Panc1 (cell line): ENCODE results near the gene SIAH1. TPM values are rescaled to one million over a fixed set of nuclear protein-coding genes. Genes with fewer than 3 reads are reported as not detected.

Experiments used
- ATAC-seq: fragments of 200-7000 bp; cut with Tn5 transposase; 2 replicates; pipeline ENCODE4 v1.9.1; 2020; ENCODE audit warnings: mild to moderate bottlenecking, moderate library complexity
- BruUV-seq: library from RNA; stranded (reverse); fragments of 400-500 nt; replicated peaks from 2 replicates; lab custom pipeline; 2021; lab: Mats Ljungman, UMichigan
- CTCF ChIA-PET: fragments of 300-600 bp; sonication (Branson Sonifier 250); formaldehyde crosslinking; loops from one replicate; lab custom pipeline; 2022; ENCODE audit warnings: antibody characterized with exemption; lab: Charles Lee
- POLR2A ChIA-PET: fragments of 300-600 bp; sonication (Branson Sonifier 250); formaldehyde crosslinking; loops from one replicate; lab custom pipeline; 2022; ENCODE audit warnings: antibody characterized with exemption; lab: Charles Lee
- DNase-seq: peaks from one replicate; pipeline ENCODE4 v3.0.0-alpha.2; 2010; ENCODE audit warnings: low read depth, low spot score
- H3K27ac ChIP-seq: 2 replicates; pipeline ENCODE4 v1.5.1; 2011; ENCODE audit warnings: mild to moderate bottlenecking, low read length, inconsistent platforms
- H3K27me3 ChIP-seq: fragments of 200-500 bp; sonication (Bioruptor generic); 2 replicates; pipeline ENCODE4 v1.6.0; 2014; ENCODE audit warnings: low read length, inconsistent platforms; ENCODE audit not compliant: control insufficient read depth, insufficient read depth
- H3K36me3 ChIP-seq: fragments of 200-500 bp; sonication (Bioruptor generic); 2 replicates; pipeline ENCODE4 v1.5.1; 2014; ENCODE audit warnings: inconsistent platforms, mild to moderate bottlenecking, low read length, moderate library complexity; ENCODE audit not compliant: control insufficient read depth, insufficient read depth
- H3K4me1 ChIP-seq: 2 replicates; pipeline ENCODE4 v1.5.1; 2011; ENCODE audit warnings: inconsistent platforms, mild to moderate bottlenecking, low read length, moderate library complexity; ENCODE audit not compliant: control insufficient read depth, insufficient read depth
- H3K4me3 ChIP-seq, 2 experiments: 2 replicates each; pipeline ENCODE4 v1.5.1; 2011 to 2012; ENCODE audit warnings: low read depth in 2 of 2, low read length in 2 of 2, mild to moderate bottlenecking in 2 of 2, inconsistent platforms in 1 of 2, moderate library complexity in 1 of 2
- H3K9me3 ChIP-seq: fragments of 200-500 bp; sonication (Bioruptor generic); 2 replicates; pipeline ENCODE4 v1.5.1; 2014; ENCODE audit warnings: low read depth, mild to moderate bottlenecking, inconsistent platforms, low read length, moderate library complexity; ENCODE audit not compliant: control insufficient read depth, insufficient read depth
- CTCF ChIP-seq: fragments of 450-650 bp; IDR thresholded peaks from 2 replicates; pipeline ENCODE4 v1.5.1; 2017; ENCODE audit warnings: mild to moderate bottlenecking
- POLR2AphosphoS5 ChIP-seq: IDR thresholded peaks from 2 replicates; pipeline ENCODE4 v1.6.1; 2012; ENCODE audit warnings: mild to moderate bottlenecking, low read depth, low read length, moderate library complexity
- REST ChIP-seq, 2 experiments: IDR thresholded peaks; 2 replicates each; pipeline ENCODE4 v1.6.1; 2011 to 2012; ENCODE audit warnings: low read depth in 2 of 2, control low read depth in 1 of 2, low read length in 1 of 2, mild to moderate bottlenecking in 1 of 2, moderate library complexity in 1 of 2; ENCODE audit not compliant: insufficient read depth in 1 of 2
- SIN3A ChIP-seq: IDR thresholded peaks from 2 replicates; pipeline ENCODE4 v1.6.1; 2012; ENCODE audit warnings: low read depth, mild to moderate bottlenecking, low read length, moderate library complexity, borderline replicate concordance; ENCODE audit not compliant: insufficient read depth
- TCF7L2 ChIP-seq: IDR thresholded peaks from 2 replicates; pipeline ENCODE4 v1.6.1; 2011; ENCODE audit warnings: mild to moderate bottlenecking, low read depth, low read length, inconsistent platforms
- in situ Hi-C: cut with HindIII; loops from 2 replicates; pipeline ENCODE4 v1.10.0; 2016; ENCODE audit warnings: low sequenced_read_pairs, low pct_unique_long_range_greater_than_20kb
- intact Hi-C: fragments of 100-400 bp; cut with micrococcal nuclease; formaldehyde crosslinking; loops from one replicate; pipeline ENCODE4 v1.10.0; 2022; ENCODE audit not compliant: unreplicated experiment
- total RNA-seq: library from RNA; stranded (reverse); gene quantifications from one replicate; pipeline ENCODE4 v1.2.1, GENCODE V29; 2021; ENCODE audit not compliant: unreplicated experiment

SIAH1 gene
- total RNA-seq, 1 experiment from 2014 or later = 18.8 TPM

- no peak for DNase-seq
- peaks cover 5% of the 10 kb centered on the region for H3K4me1 ChIP-seq
- intact Hi-C loops (no loop called here), in situ Hi-C loops (no loop called here)
- H3K27me3 ChIP-seq = no peaks in the 10 kb centered on the region
- H3K27ac ChIP-seq = no peak overlapping the region
- TF ChIP-seq CTCF = no peak
- no peak for TF ChIP-seq POLR2AphosphoS5
- no peak for TF ChIP-seq TCF7L2
- TF ChIP-seq REST (IDR thresholded peaks at IDR 0.05; ENCODE audit: insufficient read depth in 1 of 2, low read depth in 2 of 2, low read length in 1 of 2) = no peak
- TF ChIP-seq SIN3A = no peak
- no peak for ATAC-seq
- no peaks in the 10 kb centered on the region; the same call in 1 of the 2 replicates for H3K36me3 ChIP-seq
- no peak overlapping the region for H3K4me3 ChIP-seq
- ChIA-PET POLR2A (no interaction called here), CTCF (no interaction called here)
- BruUV-seq = no TSS peak
- no peaks in the 10 kb centered on the region for H3K9me3 ChIP-seq
Observed at GRCh38 chr16:48361012-48361411, 24.2 kb downstream of the SIAH1 start.

- ATAC-seq (no peak), DNase-seq (no peak)
- H3K27me3 ChIP-seq = no peaks in the 10 kb centered on the region
- H3K4me3 ChIP-seq = no peak overlapping the region
- no peaks in the 10 kb centered on the region for H3K9me3 ChIP-seq
- H3K4me1 ChIP-seq = peaks cover 5% of the 10 kb centered on the region; the same call in 1 of the 2 replicates
- H3K36me3 ChIP-seq = no peaks in the 10 kb centered on the region; the same call in 1 of the 2 replicates
- ChIA-PET POLR2A (no interaction called here), CTCF (no interaction called here)
- BruUV-seq = no TSS peak
- in situ Hi-C loops = no loop called here
- intact Hi-C loops = loop anchor here (10.0 kb wide), 1 partner anchor 165 kb away; no protein-coding TSS in a partner anchor
- TF ChIP-seq POLR2AphosphoS5 (no peak), SIN3A (no peak), CTCF (no peak), REST (IDR thresholded peaks at IDR 0.05; ENCODE audit: insufficient read depth in 1 of 2, low read depth in 2 of 2, low read length in 1 of 2) (no peak), TCF7L2 (no peak)
- no peak overlapping the region for H3K27ac ChIP-seq
Observed at GRCh38 chr16:48359983-48360382, 25.2 kb downstream of the SIAH1 start.
